ENCODE measurements around the gene MVD. TPM values are rescaled to one million over a fixed set of nuclear protein-coding genes. Genes with fewer than 3 reads are reported as not detected.
A peak's percentile ranks its signal among the peaks of the same experiment; 100 is the strongest.

Gene MVD
- total RNA-seq, 4 donors from 2014 or later: 27.0 to 32.4 (median 29.3) TPM

- peak overlapping the region; percentile 55 to 73 (median 67) for H3K27ac ChIP-seq (replicated peaks in 1 of 4)
- peak; percentile 7 to 47 for TF ChIP-seq POLR2AphosphoS5 (IDR thresholded peaks at IDR 0.05)
- TF ChIP-seq POLR2A (IDR thresholded peaks at IDR 0.05; ENCODE audit: low read depth): no peak
- peaks cover 15 to 30% (median 26%) of the 10 kb centered on the region in 4 donors for H3K4me1 ChIP-seq
- H3K36me3 ChIP-seq: peaks cover 0 to 44% (median 36%) of the 10 kb centered on the region in 4 donors
- DNase-seq (ENCODE audit: extremely low spot score): no peak
- H3K9me3 ChIP-seq: no peaks in the 10 kb centered on the region
- intact Hi-C loops (cut with DNase I): no loop called here
- peaks cover 0 to 28% (median 0%) of the 10 kb centered on the region in 4 donors for H3K27me3 ChIP-seq
- WGBS: 78% methylated on average over 12 of the region's 24 CpGs
- peak overlapping the region; percentile 57 to 72 (median 64) for H3K4me3 ChIP-seq
These were observed 11.5 kb downstream of the MVD start for GRCh38 chr16:88651276-88651988.

DNA sequence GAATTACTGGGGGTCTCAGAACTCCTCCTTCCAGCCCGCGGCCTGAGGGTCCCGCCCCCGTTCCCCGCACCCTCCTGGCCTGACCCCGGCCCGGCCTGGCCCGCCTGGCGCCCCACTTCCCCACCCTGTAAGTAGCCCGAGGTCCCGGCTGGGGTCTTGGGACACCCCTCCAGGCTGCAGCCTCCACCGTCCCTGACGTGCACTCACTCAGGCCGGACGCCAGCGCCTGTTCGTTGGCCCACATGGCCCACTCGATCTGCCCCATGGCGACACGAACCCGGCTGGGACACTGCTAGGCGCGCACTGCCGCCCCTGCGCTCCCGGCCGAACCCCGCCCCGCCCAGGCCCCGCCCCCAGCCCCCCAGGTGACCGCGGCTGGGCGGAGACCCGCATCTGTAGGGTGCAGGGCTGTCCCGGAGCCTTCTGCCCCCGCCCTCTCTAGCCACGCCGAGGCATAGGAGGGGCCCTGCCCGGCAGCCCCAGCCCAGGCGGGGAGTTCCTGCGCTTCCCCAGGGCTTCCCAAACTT is 12.1 kb downstream of the MVD start, which contains the start of gene CYBA:
Gene CYBA (minus strand): TSS at position 305 of the 527 bp plus-strand sequence. CDS start 40 bp downstream, at position 265.
- Histone ChIP-seq H3K27ac (replicated peaks in 1 of 4) (peak within 1 kb of the TSS; percentile 55 to 73 (median 67)), H3K9me3 (no peaks in the 10 kb centered on the region), H3K27me3 (peaks cover 0 to 28% (median 0%) of the 10 kb centered on the region in 4 donors), H3K4me1 (peaks cover 15 to 30% (median 26%) of the 10 kb centered on the region in 4 donors), H3K4me3 (peak within 1 kb of the TSS; percentile 57 to 72 (median 64)), H3K36me3 (peaks cover 0 to 38% (median 33%) of the 10 kb centered on the region in 4 donors)
- peak; percentile 94 for DNase-seq (ENCODE audit: extremely low spot score)
- 0% methylated on average over 11 of the region's 41 CpGs for WGBS
- TF ChIP-seq POLR2A (IDR thresholded peaks at IDR 0.05; ENCODE audit: low read depth): no peak
- TF ChIP-seq, protein P1, sequence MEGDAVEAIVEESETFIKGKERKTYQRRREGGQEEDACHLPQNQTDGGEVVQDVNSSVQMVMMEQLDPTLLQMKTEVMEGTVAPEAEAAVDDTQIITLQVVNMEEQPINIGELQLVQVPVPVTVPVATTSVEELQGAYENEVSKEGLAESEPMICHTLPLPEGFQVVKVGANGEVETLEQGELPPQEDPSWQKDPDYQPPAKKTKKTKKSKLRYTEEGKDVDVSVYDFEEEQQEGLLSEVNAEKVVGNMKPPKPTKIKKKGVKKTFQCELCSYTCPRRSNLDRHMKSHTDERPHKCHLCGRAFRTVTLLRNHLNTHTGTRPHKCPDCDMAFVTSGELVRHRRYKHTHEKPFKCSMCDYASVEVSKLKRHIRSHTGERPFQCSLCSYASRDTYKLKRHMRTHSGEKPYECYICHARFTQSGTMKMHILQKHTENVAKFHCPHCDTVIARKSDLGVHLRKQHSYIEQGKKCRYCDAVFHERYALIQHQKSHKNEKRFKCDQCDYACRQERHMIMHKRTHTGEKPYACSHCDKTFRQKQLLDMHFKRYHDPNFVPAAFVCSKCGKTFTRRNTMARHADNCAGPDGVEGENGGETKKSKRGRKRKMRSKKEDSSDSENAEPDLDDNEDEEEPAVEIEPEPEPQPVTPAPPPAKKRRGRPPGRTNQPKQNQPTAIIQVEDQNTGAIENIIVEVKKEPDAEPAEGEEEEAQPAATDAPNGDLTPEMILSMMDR (IDR thresholded peaks at IDR 0.05): no peak
- TF ChIP-seq POLR2AphosphoS5 (IDR thresholded peaks at IDR 0.05): peak in 1 of 2 donors; percentile 44
- TF ChIP-seq EP300 (IDR thresholded peaks at IDR 0.05): no peak
- intact Hi-C loops (cut with DNase I): no loop called here

- TF ChIP-seq POLR2AphosphoS5 (IDR thresholded peaks at IDR 0.05) (no peak), EP300 (IDR thresholded peaks at IDR 0.05) (no peak), POLR2A (IDR thresholded peaks at IDR 0.05; ENCODE audit: low read depth) (no peak)
- TF ChIP-seq, protein P1 (IDR thresholded peaks at IDR 0.05): no peak
- Histone ChIP-seq H3K27me3 (peaks cover 0 to 28% (median 0%) of the 10 kb centered on the region in 4 donors), H3K9me3 (no peaks in the 10 kb centered on the region), H3K27ac (replicated peaks in 1 of 4) (peak overlapping the region; percentile 55 to 73 (median 67)), H3K36me3 (peaks cover 0 to 31% (median 26%) of the 10 kb centered on the region in 4 donors), H3K4me3 (peak overlapping the region; percentile 57 to 72 (median 64)), H3K4me1 (peaks cover 15 to 30% (median 26%) of the 10 kb centered on the region in 4 donors)
- WGBS: 10% methylated on average over 2 of the region's 37 CpGs
- no peak for DNase-seq (ENCODE audit: extremely low spot score)
- intact Hi-C loops (cut with DNase I): no loop called here
These were observed 12.8 kb downstream of the MVD start for GRCh38 chr16:88649924-88650748.

- intact Hi-C loops (cut with DNase I): no loop called here
- DNase-seq (ENCODE audit: extremely low spot score): no peak
- 87% methylated on average over 14 of the region's 20 CpGs for WGBS
- TF ChIP-seq, protein P1 (IDR thresholded peaks at IDR 0.05): no peak
- no peak for TF ChIP-seq EP300 (IDR thresholded peaks at IDR 0.05)
- no peak for TF ChIP-seq POLR2A (IDR thresholded peaks at IDR 0.05; ENCODE audit: low read depth)
- no peak for TF ChIP-seq POLR2AphosphoS5 (IDR thresholded peaks at IDR 0.05)
- Histone ChIP-seq H3K4me1 (peaks cover 15 to 30% (median 26%) of the 10 kb centered on the region in 4 donors), H3K9me3 (no peaks in the 10 kb centered on the region), H3K27me3 (peaks cover 0 to 28% (median 0%) of the 10 kb centered on the region in 4 donors), H3K4me3 (peak overlapping the region; percentile 57 to 72 (median 64)), H3K36me3 (peaks cover 0 to 23% (median 18%) of the 10 kb centered on the region in 4 donors), H3K27ac (replicated peaks in 1 of 4) (peak overlapping the region in 2 of 4 donors; percentile 55 to 72)
These were observed 13.5 kb downstream of the MVD start for GRCh38 chr16:88649195-88649923.
